ENCODE measurements around the gene SYCP3. TPM values are rescaled to one million over a fixed set of nuclear protein-coding genes. Genes with fewer than 3 reads are reported as not detected.
A peak's percentile ranks its signal among the peaks of the same experiment; 100 is the strongest.

SYCP3 gene
- total RNA-seq, 1 donor from 2014 or later: 0.07 TPM

DNA sequence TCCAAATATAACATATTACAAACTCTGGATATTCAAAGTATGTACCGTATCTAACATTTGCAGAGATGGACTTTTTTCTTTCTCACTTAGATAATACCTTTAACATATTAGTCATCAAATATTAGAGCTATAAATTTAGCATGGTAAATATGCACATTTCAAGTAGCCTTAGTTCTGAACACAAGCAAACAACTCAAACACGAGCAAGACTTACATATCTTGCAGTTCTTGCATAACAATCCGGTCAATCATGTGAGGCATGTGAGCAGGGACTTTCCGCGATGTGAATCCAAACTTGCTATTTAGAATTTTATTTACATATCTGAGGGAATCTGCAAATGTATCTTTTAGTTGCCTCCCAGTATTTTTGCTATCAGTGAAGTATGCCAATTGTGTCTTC, 22.1 kb upstream of the SYCP3 start:
- no peak overlapping the region for H3K4me3 Mint-ChIP-seq
- DNase-seq (ENCODE audit: extremely low spot score, unreplicated experiment): no peak
- H3K4me1 Mint-ChIP-seq (ENCODE audit: unreplicated experiment): peaks cover 4% of the 10 kb centered on the region
- H3K9me3 Mint-ChIP-seq: no peaks in the 10 kb centered on the region
- no peaks in the 10 kb centered on the region for H3K27me3 Mint-ChIP-seq
- no peak overlapping the region for H3K27ac Mint-ChIP-seq
- TF ChIP-seq, protein P1, sequence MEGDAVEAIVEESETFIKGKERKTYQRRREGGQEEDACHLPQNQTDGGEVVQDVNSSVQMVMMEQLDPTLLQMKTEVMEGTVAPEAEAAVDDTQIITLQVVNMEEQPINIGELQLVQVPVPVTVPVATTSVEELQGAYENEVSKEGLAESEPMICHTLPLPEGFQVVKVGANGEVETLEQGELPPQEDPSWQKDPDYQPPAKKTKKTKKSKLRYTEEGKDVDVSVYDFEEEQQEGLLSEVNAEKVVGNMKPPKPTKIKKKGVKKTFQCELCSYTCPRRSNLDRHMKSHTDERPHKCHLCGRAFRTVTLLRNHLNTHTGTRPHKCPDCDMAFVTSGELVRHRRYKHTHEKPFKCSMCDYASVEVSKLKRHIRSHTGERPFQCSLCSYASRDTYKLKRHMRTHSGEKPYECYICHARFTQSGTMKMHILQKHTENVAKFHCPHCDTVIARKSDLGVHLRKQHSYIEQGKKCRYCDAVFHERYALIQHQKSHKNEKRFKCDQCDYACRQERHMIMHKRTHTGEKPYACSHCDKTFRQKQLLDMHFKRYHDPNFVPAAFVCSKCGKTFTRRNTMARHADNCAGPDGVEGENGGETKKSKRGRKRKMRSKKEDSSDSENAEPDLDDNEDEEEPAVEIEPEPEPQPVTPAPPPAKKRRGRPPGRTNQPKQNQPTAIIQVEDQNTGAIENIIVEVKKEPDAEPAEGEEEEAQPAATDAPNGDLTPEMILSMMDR (conservative IDR thresholded peaks at IDR 0.05): no peak
- peaks cover 20% of the 10 kb centered on the region for H3K36me3 Mint-ChIP-seq

DNA sequence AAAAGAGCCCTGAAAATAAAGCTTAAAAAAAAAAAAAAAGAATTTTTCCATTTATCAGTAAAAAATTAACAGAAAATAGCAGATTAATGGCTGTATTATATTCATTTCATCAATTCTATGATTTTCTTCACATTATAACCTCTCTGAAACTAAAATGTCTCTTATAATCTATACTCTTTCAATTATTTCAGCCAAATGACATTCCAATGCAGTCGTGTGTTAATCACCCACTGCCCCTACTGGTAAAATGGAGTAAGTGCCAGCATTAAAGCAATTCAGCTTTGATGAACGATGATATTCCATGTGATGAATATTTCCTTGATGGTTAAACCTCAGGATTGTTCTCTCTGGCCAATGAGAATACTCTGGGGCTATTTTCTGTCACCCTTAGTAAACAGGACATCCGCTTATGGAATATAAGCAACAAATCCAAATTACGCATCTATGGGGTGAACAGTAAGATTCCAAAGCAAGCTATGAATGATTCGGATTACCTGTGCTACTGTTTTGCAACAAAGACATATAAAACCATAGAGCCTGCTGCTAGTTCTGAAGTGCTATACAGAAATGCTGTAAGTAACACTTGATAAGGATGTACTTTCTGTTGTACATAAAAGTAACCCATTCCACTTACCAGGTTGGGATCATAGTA, 20.3 kb upstream of the SYCP3 start:
- H3K4me3 Mint-ChIP-seq: no peak overlapping the region
- TF ChIP-seq, protein P1 (conservative IDR thresholded peaks at IDR 0.05): peak; percentile 83
- no peaks in the 10 kb centered on the region for H3K27me3 Mint-ChIP-seq
- DNase-seq (ENCODE audit: extremely low spot score, unreplicated experiment): no peak
- H3K9me3 Mint-ChIP-seq: no peaks in the 10 kb centered on the region
- peaks cover 12% of the 10 kb centered on the region for H3K4me1 Mint-ChIP-seq (ENCODE audit: unreplicated experiment)
- H3K36me3 Mint-ChIP-seq: peaks cover 20% of the 10 kb centered on the region
- no peak overlapping the region for H3K27ac Mint-ChIP-seq

DNA sequence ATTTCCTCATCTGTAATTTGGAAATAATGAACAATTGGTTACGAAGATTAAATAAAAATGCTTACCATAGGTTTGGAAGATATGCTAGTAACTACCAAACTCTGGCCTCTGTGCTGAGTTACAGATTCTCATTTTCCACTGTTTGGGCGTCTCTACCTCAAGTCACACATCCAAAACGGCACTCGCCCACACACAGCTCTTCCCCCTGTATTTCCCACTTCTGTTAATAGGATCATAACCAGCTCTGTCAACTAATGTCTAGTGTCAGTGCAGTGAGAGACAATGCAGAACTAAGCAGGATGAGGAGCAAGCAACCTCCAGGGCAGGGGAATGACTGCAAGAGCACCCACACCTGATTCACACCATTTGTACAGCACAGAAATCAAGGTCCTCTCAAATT, 10.9 kb upstream of the SYCP3 start:
- Mint-ChIP-seq H3K9me3 (no peaks in the 10 kb centered on the region), H3K4me1 (ENCODE audit: unreplicated experiment) (peaks cover 2% of the 10 kb centered on the region), H3K36me3 (peaks cover 33% of the 10 kb centered on the region)

DNA sequence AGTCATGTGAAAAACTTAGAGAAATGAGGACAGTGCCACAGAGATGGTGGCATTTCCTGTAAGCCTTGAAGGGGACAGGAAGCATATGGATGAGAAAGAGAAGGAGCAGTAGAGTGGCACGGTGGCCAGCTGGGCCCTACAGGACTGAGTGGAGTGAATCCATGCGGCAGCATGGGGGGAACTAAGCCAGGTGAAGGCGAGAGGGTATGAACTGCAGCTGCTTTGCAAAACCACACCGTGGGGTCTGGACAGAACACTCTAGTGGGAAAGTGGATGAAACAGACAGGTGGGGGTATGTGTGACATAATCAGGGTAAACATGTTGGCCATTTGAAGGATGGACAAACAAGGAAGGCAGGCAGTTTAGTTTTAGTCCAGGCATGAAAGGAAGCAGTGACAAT, 10.4 kb upstream of the SYCP3 start:
- Mint-ChIP-seq H3K9me3 (no peaks in the 10 kb centered on the region), H3K27ac (peak overlapping the region; percentile 35), H3K4me1 (ENCODE audit: unreplicated experiment) (no peaks in the 10 kb centered on the region), H3K4me3 (no peak overlapping the region), H3K27me3 (no peaks in the 10 kb centered on the region), H3K36me3 (peaks cover 33% of the 10 kb centered on the region)
- no peak for DNase-seq (ENCODE audit: extremely low spot score, unreplicated experiment)
- TF ChIP-seq, protein P1 (conservative IDR thresholded peaks at IDR 0.05): no peak

More for the DNA sequence above, 10.9 kb upstream of the SYCP3 start:
- TF ChIP-seq, protein P1 (conservative IDR thresholded peaks at IDR 0.05): no peak
- no peak for DNase-seq (ENCODE audit: extremely low spot score, unreplicated experiment)
- Mint-ChIP-seq H3K27ac (no peak overlapping the region), H3K27me3 (no peaks in the 10 kb centered on the region), H3K4me3 (no peak overlapping the region)

DNA sequence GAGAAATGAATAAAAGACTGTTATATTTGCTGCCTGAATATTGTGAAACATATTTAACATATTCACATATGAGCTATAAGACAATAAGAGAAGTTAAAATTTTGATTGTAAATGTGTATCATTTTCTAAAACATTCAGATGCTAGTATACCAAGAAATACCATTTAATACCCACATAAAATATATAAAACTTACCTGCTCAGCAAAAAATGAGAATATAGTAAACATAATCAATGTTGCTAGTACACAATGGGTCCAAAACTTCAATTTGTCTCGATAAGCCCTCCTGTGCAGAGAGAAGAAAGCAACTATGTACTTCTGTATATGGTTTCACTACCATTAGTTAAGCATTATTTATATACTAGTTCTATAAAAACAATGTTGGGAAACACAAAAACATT, 9.6 kb upstream of the SYCP3 start:
- TF ChIP-seq, protein P1 (conservative IDR thresholded peaks at IDR 0.05): no peak
- no peak for DNase-seq (ENCODE audit: extremely low spot score, unreplicated experiment)
- Mint-ChIP-seq H3K4me3 (no peak overlapping the region), H3K27ac (peak overlapping the region; percentile 35), H3K36me3 (peaks cover 33% of the 10 kb centered on the region), H3K9me3 (no peaks in the 10 kb centered on the region), H3K27me3 (no peaks in the 10 kb centered on the region), H3K4me1 (ENCODE audit: unreplicated experiment) (no peaks in the 10 kb centered on the region)
